ENCODE data around the gene DOCK3. TPM values are rescaled to one million over a fixed set of nuclear protein-coding genes. Genes with fewer than 3 reads are reported as not detected.

The DOCK3 gene
- total and polyA plus RNA-seq, 2 donors (not counting 3 experiments of a cell fraction or from before 2014, with no cell fraction given): 0.08 to 0.13 TPM

GRCh38 chr3:51276046-51276445, 601.3 kb downstream of the DOCK3 start:
- POLR2A ChIA-PET: no interaction called here
- TF ChIP-seq GATA2 (IDR thresholded peaks at IDR 0.05; ENCODE audit: insufficient read depth, insufficient read length, low read depth, low read length) (no peak), JUN (IDR thresholded peaks at IDR 0.05; ENCODE audit: borderline replicate concordance, insufficient read depth, insufficient read length, low read depth) (no peak), FOS (IDR thresholded peaks at IDR 0.05; ENCODE audit: borderline replicate concordance, insufficient read depth, low read length) (no peak), MAX (IDR thresholded peaks at IDR 0.05; ENCODE audit: insufficient read depth, insufficient read length) (no peak), CTCF (IDR thresholded peaks at IDR 0.05; ENCODE audit: extremely low read depth in 1 of 2, insufficient read depth in 1 of 2, low read depth in 1 of 2, low read length in 2 of 2) (no peak), POLR2AphosphoS5 (IDR thresholded peaks at IDR 0.05; ENCODE audit: insufficient read depth, low read depth, low read length) (no peak), EZH2 (IDR thresholded peaks at IDR 0.05; ENCODE audit: borderline replicate concordance, low read depth, low read length, severe bottlenecking) (no peak), POLR2A (IDR thresholded peaks at IDR 0.05; ENCODE audit: low read depth, low read length) (no peak), MYC (IDR thresholded peaks at IDR 0.05; ENCODE audit: low read depth, low read length) (no peak)
- H3K36me3 ChIP-seq (ENCODE audit: control insufficient read depth in 2 of 2, extremely low read depth in 1 of 2, insufficient read depth in 2 of 2, low read length in 2 of 2): no peaks in the 10 kb centered on the region
- intact Hi-C loops (cut with micrococcal nuclease) (no loop called here), dilution Hi-C loops (cut with MboI; ENCODE audit: extremely low pct_ligation_motif_present, low sequenced_read_pairs) (no loop called here)
- H3K27ac ChIP-seq (ENCODE audit: insufficient read depth, low read depth, low read length): no peak overlapping the region
- no peak overlapping the region for H3K9ac ChIP-seq (replicated peaks; ENCODE audit: extremely low read depth, insufficient read depth, low read length)
- no peak overlapping the region for H2AFZ ChIP-seq (ENCODE audit: low read depth, low read length)
- CTCF ChIA-PET: no interaction called here
- FAIRE-seq (no peak), DNase-seq (ENCODE audit: low read depth, low spot score) (no peak)
- H3K79me2 ChIP-seq (ENCODE audit: control insufficient read depth, insufficient read depth, low read length): no peaks in the 10 kb centered on the region
- no peaks in the 10 kb centered on the region for H3K9me1 ChIP-seq (replicated peaks; ENCODE audit: control insufficient read depth, extremely low read depth, insufficient read depth, low read length)
- H3K4me2 ChIP-seq (ENCODE audit: insufficient read depth, low read length): no peak overlapping the region
- BruUV-seq (replicated peaks): no TSS peak
- H3K4me1 ChIP-seq (ENCODE audit: control insufficient read depth, extremely low read depth, insufficient read depth, low read length): no peaks in the 10 kb centered on the region
- no peaks in the 10 kb centered on the region for H4K20me1 ChIP-seq (replicated peaks; ENCODE audit: control insufficient read depth, extremely low read depth, insufficient read depth, low read length)
- H3K4me3 ChIP-seq (replicated peaks in 1 of 3; ENCODE audit: insufficient read depth in 1 of 3, low read depth in 1 of 3, low read length in 3 of 3): no peak overlapping the region
- no peaks in the 10 kb centered on the region for H3K27me3 ChIP-seq (ENCODE audit: control insufficient read depth in 2 of 2, insufficient read depth in 2 of 2, low read length in 2 of 2)
- H3K9me3 ChIP-seq (replicated peaks; ENCODE audit: control insufficient read depth, insufficient read depth, low read length): no peaks in the 10 kb centered on the region

Measured in endothelial cell of umbilical vein (primary cell).